Measurements from ENCODE around the gene INTS1.
A peak's percentile ranks its signal among the peaks of the same experiment; 100 is the strongest.

The INTS1 gene

GRCh38 chr7:1483536-1484505 is 20.4 kb downstream of the INTS1 start:
- DNase-seq: no peak
- no peaks in the 10 kb centered on the region for H3K4me1 Mint-ChIP-seq (ENCODE audit: low read depth)

GRCh38 chr7:1483079-1483478 is 21.1 kb downstream of the INTS1 start:
- Mint-ChIP-seq H3K9me3 (no peaks in the 10 kb centered on the region), H3K4me1 (ENCODE audit: low read depth) (no peaks in the 10 kb centered on the region), H3K27me3 (no peaks in the 10 kb centered on the region), H3K4me3 (no peak overlapping the region), H3K27ac (no peak overlapping the region), H3K36me3 (ENCODE audit: low read depth) (peaks cover 65% of the 10 kb centered on the region)
- no peak for DNase-seq

More at GRCh38 chr7:1483536-1484505, 20.4 kb downstream of the INTS1 start:
- Mint-ChIP-seq H3K27ac (no peak overlapping the region), H3K27me3 (no peaks in the 10 kb centered on the region), H3K36me3 (ENCODE audit: low read depth) (peaks cover 71% of the 10 kb centered on the region), H3K9me3 (no peaks in the 10 kb centered on the region), H3K4me3 (no peak overlapping the region)

GRCh38 chr7:1481300-1481699 is 22.9 kb downstream of the INTS1 start:
- no peaks in the 10 kb centered on the region for H3K9me3 Mint-ChIP-seq
- H3K36me3 Mint-ChIP-seq (ENCODE audit: low read depth): peaks cover 65% of the 10 kb centered on the region
- DNase-seq: no peak
- no peaks in the 10 kb centered on the region for H3K27me3 Mint-ChIP-seq
- H3K4me1 Mint-ChIP-seq (ENCODE audit: low read depth): no peaks in the 10 kb centered on the region
- no peak overlapping the region for H3K4me3 Mint-ChIP-seq
- no peak overlapping the region for H3K27ac Mint-ChIP-seq

GRCh38 chr7:1480670-1481069 is 23.5 kb downstream of the INTS1 start:
- no peak overlapping the region for H3K27ac Mint-ChIP-seq
- no peaks in the 10 kb centered on the region for H3K4me1 Mint-ChIP-seq (ENCODE audit: low read depth)
- no peaks in the 10 kb centered on the region for H3K9me3 Mint-ChIP-seq
- H3K4me3 Mint-ChIP-seq: no peak overlapping the region
- no peaks in the 10 kb centered on the region for H3K27me3 Mint-ChIP-seq
- H3K36me3 Mint-ChIP-seq (ENCODE audit: low read depth): peaks cover 60% of the 10 kb centered on the region
- no peak for DNase-seq

- Mint-ChIP-seq H3K27me3 (no peaks in the 10 kb centered on the region), H3K9me3 (no peaks in the 10 kb centered on the region), H3K4me1 (ENCODE audit: low read depth) (peaks cover 8% of the 10 kb centered on the region), H3K36me3 (ENCODE audit: low read depth) (peaks cover 63% of the 10 kb centered on the region), H3K4me3 (no peak overlapping the region), H3K27ac (no peak overlapping the region)
- no peak for DNase-seq
Observed at GRCh38 chr7:1479287-1479686, 24.9 kb downstream of the INTS1 start.

- Mint-ChIP-seq H3K4me1 (ENCODE audit: low read depth) (peaks cover 10% of the 10 kb centered on the region), H3K9me3 (no peaks in the 10 kb centered on the region), H3K36me3 (ENCODE audit: low read depth) (peaks cover 62% of the 10 kb centered on the region), H3K27me3 (no peaks in the 10 kb centered on the region), H3K4me3 (no peak overlapping the region), H3K27ac (no peak overlapping the region)
- no peak for DNase-seq
Observed at GRCh38 chr7:1478480-1478879, 25.7 kb downstream of the INTS1 start.

GRCh38 chr7:1476859-1477258 is 27.3 kb downstream of the INTS1 start:
- peaks cover 11% of the 10 kb centered on the region for H3K4me1 Mint-ChIP-seq (ENCODE audit: low read depth)
- peaks cover 62% of the 10 kb centered on the region for H3K36me3 Mint-ChIP-seq (ENCODE audit: low read depth)
- no peak for DNase-seq
- no peak overlapping the region for H3K27ac Mint-ChIP-seq
- no peaks in the 10 kb centered on the region for H3K27me3 Mint-ChIP-seq
- no peaks in the 10 kb centered on the region for H3K9me3 Mint-ChIP-seq
- no peak overlapping the region for H3K4me3 Mint-ChIP-seq

- peaks cover 63% of the 10 kb centered on the region for H3K36me3 Mint-ChIP-seq (ENCODE audit: low read depth)
- no peak overlapping the region for H3K4me3 Mint-ChIP-seq
- peaks cover 11% of the 10 kb centered on the region for H3K4me1 Mint-ChIP-seq (ENCODE audit: low read depth)
- H3K27ac Mint-ChIP-seq: no peak overlapping the region
- no peaks in the 10 kb centered on the region for H3K9me3 Mint-ChIP-seq
- no peak for DNase-seq
- H3K27me3 Mint-ChIP-seq: no peaks in the 10 kb centered on the region
Observed at GRCh38 chr7:1475991-1476390, 28.2 kb downstream of the INTS1 start.

GRCh38 chr7:1475393-1475792 is 28.8 kb downstream of the INTS1 start:
- Mint-ChIP-seq H3K27me3 (no peaks in the 10 kb centered on the region), H3K36me3 (ENCODE audit: low read depth) (peaks cover 61% of the 10 kb centered on the region), H3K9me3 (no peaks in the 10 kb centered on the region), H3K4me3 (no peak overlapping the region), H3K4me1 (ENCODE audit: low read depth) (peaks cover 11% of the 10 kb centered on the region), H3K27ac (no peak overlapping the region)
- no peak for DNase-seq

- H3K4me3 Mint-ChIP-seq: no peak overlapping the region
- peaks cover 11% of the 10 kb centered on the region for H3K4me1 Mint-ChIP-seq (ENCODE audit: low read depth)
- DNase-seq: no peak
- peaks cover 58% of the 10 kb centered on the region for H3K36me3 Mint-ChIP-seq (ENCODE audit: low read depth)
- H3K27ac Mint-ChIP-seq: peak overlapping the region; percentile 66
- H3K27me3 Mint-ChIP-seq: no peaks in the 10 kb centered on the region
- H3K9me3 Mint-ChIP-seq: no peaks in the 10 kb centered on the region
Observed at GRCh38 chr7:1474736-1475135, 29.5 kb downstream of the INTS1 start.

GRCh38 chr7:1473864-1474512 is 30.2 kb downstream of the INTS1 start:
- H3K4me3 Mint-ChIP-seq: no peak overlapping the region
- no peak overlapping the region for H3K27ac Mint-ChIP-seq
- no peaks in the 10 kb centered on the region for H3K27me3 Mint-ChIP-seq
- DNase-seq: peak; percentile 91
- H3K4me1 Mint-ChIP-seq (ENCODE audit: low read depth): peaks cover 11% of the 10 kb centered on the region
- no peaks in the 10 kb centered on the region for H3K9me3 Mint-ChIP-seq
- H3K36me3 Mint-ChIP-seq (ENCODE audit: low read depth): peaks cover 57% of the 10 kb centered on the region

- Mint-ChIP-seq H3K4me1 (ENCODE audit: low read depth) (peaks cover 11% of the 10 kb centered on the region), H3K27me3 (no peaks in the 10 kb centered on the region), H3K27ac (no peak overlapping the region), H3K4me3 (no peak overlapping the region), H3K36me3 (ENCODE audit: low read depth) (peaks cover 49% of the 10 kb centered on the region), H3K9me3 (no peaks in the 10 kb centered on the region)
- no peak for DNase-seq
Observed at GRCh38 chr7:1470901-1471300, 33.3 kb downstream of the INTS1 start.

GRCh38 chr7:1468643-1469298 is 35.4 kb downstream of the INTS1 start:
- H3K4me1 Mint-ChIP-seq (ENCODE audit: low read depth): peaks cover 3% of the 10 kb centered on the region
- peak overlapping the region; percentile 33 for H3K27ac Mint-ChIP-seq
- H3K27me3 Mint-ChIP-seq: no peaks in the 10 kb centered on the region
- no peak overlapping the region for H3K4me3 Mint-ChIP-seq
- H3K9me3 Mint-ChIP-seq: no peaks in the 10 kb centered on the region
- no peak for DNase-seq
- H3K36me3 Mint-ChIP-seq (ENCODE audit: low read depth): peaks cover 33% of the 10 kb centered on the region

- no peak overlapping the region for H3K4me3 Mint-ChIP-seq
- peaks cover 27% of the 10 kb centered on the region for H3K36me3 Mint-ChIP-seq (ENCODE audit: low read depth)
- no peaks in the 10 kb centered on the region for H3K9me3 Mint-ChIP-seq
- no peaks in the 10 kb centered on the region for H3K27me3 Mint-ChIP-seq
- DNase-seq: no peak
- peaks cover 2% of the 10 kb centered on the region for H3K4me1 Mint-ChIP-seq (ENCODE audit: low read depth)
- peak overlapping the region; percentile 18 for H3K27ac Mint-ChIP-seq
Observed at GRCh38 chr7:1468203-1468602, 36.0 kb downstream of the INTS1 start.

Data from activated T-cell treated with anti-CD3 and anti-CD28 coated beads, Interleukin-2, amount 50 U/mL, for 24 hours (primary cell).